HepG2 (cell line): Measurements from ENCODE around the gene CRLF1. TPM values are rescaled to one million over a fixed set of nuclear protein-coding genes. Genes with fewer than 3 reads are reported as not detected.

ENCODE experiments used
- ATAC-seq: fragments of 200-7000 bp; cut with Tn5 transposase; 3 replicates; pipeline ENCODE4 v1.9.1; 2020; ENCODE audit warnings: mild to moderate bottlenecking, moderate library complexity
- BruUV-seq: library from RNA; stranded (reverse); fragments of 400-500 nt; replicated peaks from 2 replicates; lab custom pipeline; 2021; lab: Mats Ljungman, UMichigan
- CTCF ChIA-PET: fragments of 300-600 bp; formaldehyde crosslinking; extraction: SDS; loops from one replicate; lab custom pipeline; 2021; ENCODE audit warnings: low total read pairs, inconsistent platforms, low intra/inter-chr PET ratio; lab: Yijun Ruan, JAX
- POLR2A ChIA-PET: fragments of 350-600 bp; sonication (Branson Sonifier 250); formaldehyde crosslinking; loops from one replicate; lab custom pipeline; 2020; ENCODE audit warnings: antibody characterized with exemption, inconsistent platforms; lab: Yijun Ruan, JAX
- DNase-seq: peaks from one replicate; pipeline ENCODE4 v3.0.0-alpha.2; 2015; ENCODE audit warnings: low spot score
- FAIRE-seq: peaks from 3 replicates; lab custom pipeline; 2011; peaks lifted over from hg19 to GRCh38; lab: Jason Lieb, UNC
- H2AFZ ChIP-seq: one replicate; pipeline ENCODE4 v1.6.1; 2011; ENCODE audit warnings: low read length, inconsistent platforms
- H3K27ac ChIP-seq: fragments of 300-600 bp; 3 replicates; pipeline ENCODE4 v1.8.0; 2011; ENCODE audit warnings: mixed run types, mild to moderate bottlenecking, mixed read lengths, low read length, inconsistent platforms; ENCODE audit not compliant: insufficient read depth; ENCODE audit errors: extremely low read length
- H3K27me3 ChIP-seq, 2 experiments: fragments of 200-600 bp in 1 of 2; 2 replicates in 1 of 2; 3 replicates in 1 of 2; pipeline versions ENCODE4 v1.6.0 to v1.8.0; 2011; ENCODE audit warnings: low read length in 2 of 2, mild to moderate bottlenecking in 2 of 2, moderate library complexity in 2 of 2, inconsistent platforms in 1 of 2; ENCODE audit not compliant: insufficient read depth in 2 of 2, control insufficient read depth in 1 of 2
- H3K36me3 ChIP-seq, 2 experiments: fragments of 200-600 bp in 1 of 2; replicated peaks in 1 of 2; 2 replicates in 1 of 2; 3 replicates in 1 of 2; pipeline versions ENCODE4 v1.5.1 to v1.8.0; 2011; ENCODE audit warnings: low read length in 2 of 2, inconsistent platforms in 1 of 2; ENCODE audit not compliant: insufficient read depth in 2 of 2, control insufficient read depth in 1 of 2
- H3K4me1 ChIP-seq: 2 replicates; pipeline ENCODE4 v1.5.1; 2012; ENCODE audit warnings: low read length, inconsistent platforms; ENCODE audit not compliant: insufficient read depth
- H3K4me2 ChIP-seq: 2 replicates; pipeline ENCODE4 v1.6.0; 2011; ENCODE audit warnings: low read depth, low read length, inconsistent platforms
- H3K4me3 ChIP-seq, 3 experiments: fragments of 200-600 bp in 1 of 3; sonication (generic), shearing (Covaris generic) in 1 of 3; replicated peaks in 1 of 3; 2 replicates each; pipeline ENCODE4 v1.5.1; 2011 to 2016; ENCODE audit warnings: low read length in 3 of 3, inconsistent platforms in 2 of 3, low read depth in 2 of 3, mild to moderate bottlenecking in 2 of 3, control low read depth in 1 of 3, mixed read lengths in 1 of 3; ENCODE audit not compliant: insufficient read depth in 1 of 3
- H3K79me2 ChIP-seq: one replicate; pipeline ENCODE4 v1.6.1; 2011; ENCODE audit warnings: low read length, inconsistent platforms; ENCODE audit not compliant: insufficient read depth
- H3K9ac ChIP-seq: 2 replicates; pipeline ENCODE4 v1.6.0; 2011; ENCODE audit warnings: mild to moderate bottlenecking, low read depth, low read length, inconsistent platforms; ENCODE audit not compliant: insufficient read depth
- H3K9me3 ChIP-seq: 2 replicates; pipeline ENCODE4 v1.5.1; 2012; ENCODE audit warnings: mild to moderate bottlenecking, low read length
- H4K20me1 ChIP-seq: 2 replicates; pipeline ENCODE4 v1.6.0; 2011; ENCODE audit warnings: inconsistent platforms, mild to moderate bottlenecking, low read length, moderate library complexity; ENCODE audit not compliant: insufficient read depth
- GATA4 ChIP-seq: sonication (generic); IDR thresholded peaks from 2 replicates; pipeline ENCODE4 v1.6.1; 2016; ENCODE audit warnings: antibody characterized with exemption, low read depth, borderline replicate concordance
- MYPOP ChIP-seq: sonication (generic); formaldehyde crosslinking; IDR thresholded peaks from 2 replicates; pipeline ENCODE4 v1.8.1; 2023; ENCODE audit warnings: mild to moderate bottlenecking, moderate library complexity, missing genetic modification reagents
- PAX8 ChIP-seq: sonication (generic); formaldehyde crosslinking; IDR thresholded peaks from 2 replicates; pipeline ENCODE4 v1.8.0; 2022; ENCODE audit warnings: mild to moderate bottlenecking, missing genetic modification reagents, borderline replicate concordance
- PHF20 ChIP-seq: sonication (generic); formaldehyde crosslinking; IDR thresholded peaks from 2 replicates; pipeline ENCODE4 v1.5.0; 2020; ENCODE audit warnings: mild to moderate bottlenecking, missing genetic modification reagents
- PHF21A ChIP-seq: sonication (generic); formaldehyde crosslinking; IDR thresholded peaks from 2 replicates; pipeline ENCODE4 v1.5.0; 2020; ENCODE audit warnings: mild to moderate bottlenecking, missing genetic modification reagents
- POLR2A ChIP-seq, 2 experiments: IDR thresholded peaks; 2 replicates each; pipeline ENCODE4 v1.6.1; 2011; ENCODE audit warnings: low read depth in 2 of 2, low read length in 2 of 2, mild to moderate bottlenecking in 1 of 2, moderate library complexity in 1 of 2; ENCODE audit not compliant: insufficient read depth in 1 of 2
- RBFOX2 ChIP-seq: fragments of 200-400 bp; formaldehyde crosslinking; IDR thresholded peaks from 2 replicates; pipeline ENCODE4 v1.6.1; 2017; ENCODE audit warnings: low read depth, mild to moderate bottlenecking, low read length
- SIN3A ChIP-seq: IDR thresholded peaks from 2 replicates; pipeline ENCODE4 v1.6.1; 2011; ENCODE audit warnings: low read depth, mild to moderate bottlenecking, control low read depth, low read length, borderline replicate concordance
- SRF ChIP-seq: IDR thresholded peaks from 2 replicates; pipeline ENCODE4 v1.6.1; 2011; ENCODE audit warnings: mild to moderate bottlenecking, low read depth, low read length, moderate library complexity
- ZBTB7B ChIP-seq: sonication (generic); formaldehyde crosslinking; IDR thresholded peaks from 2 replicates; pipeline ENCODE4 v1.4.0; 2020; ENCODE audit warnings: missing genetic modification reagents
- ZFP36 ChIP-seq: fragments of 150-350 bp; IDR thresholded peaks from 2 replicates; pipeline ENCODE4 v1.6.1; 2018; ENCODE audit warnings: borderline replicate concordance, low read length, low read depth; ENCODE audit not compliant: partially characterized antibody
- ZFP82 ChIP-seq: sonication (generic); formaldehyde crosslinking; IDR thresholded peaks from 2 replicates; pipeline ENCODE4 v1.5.1; 2020; ENCODE audit warnings: mild to moderate bottlenecking, missing genetic modification reagents, borderline replicate concordance
- ZFP90 ChIP-seq: sonication (generic); formaldehyde crosslinking; IDR thresholded peaks from 2 replicates; pipeline ENCODE4 v1.8.0; 2022; ENCODE audit warnings: missing genetic modification reagents, mild to moderate bottlenecking, inconsistent platforms, borderline replicate concordance
- ZFX ChIP-seq: sonication (generic); formaldehyde crosslinking; IDR thresholded peaks from 2 replicates; pipeline ENCODE4 v1.4.0; 2020; ENCODE audit warnings: mild to moderate bottlenecking, low read depth, missing genetic modification reagents, moderate library complexity
- ZMYM3 ChIP-seq: sonication (generic); formaldehyde crosslinking; IDR thresholded peaks from 2 replicates; pipeline ENCODE4 v1.5.1; 2020; ENCODE audit warnings: mild to moderate bottlenecking, missing genetic modification reagents
- ZNF281 ChIP-seq: sonication (generic); formaldehyde crosslinking; IDR thresholded peaks from 2 replicates; pipeline ENCODE4 v1.4.0; 2020; ENCODE audit warnings: missing genetic modification reagents, borderline replicate concordance
- ZNF331 ChIP-seq: sonication (generic); formaldehyde crosslinking; IDR thresholded peaks from 2 replicates; pipeline ENCODE4 v1.4.0; 2020; ENCODE audit warnings: missing genetic modification reagents
- ZNF484 ChIP-seq: sonication (generic); formaldehyde crosslinking; IDR thresholded peaks from 2 replicates; pipeline ENCODE4 v1.5.1; 2020; ENCODE audit warnings: mild to moderate bottlenecking, low read depth, missing genetic modification reagents, borderline replicate concordance
- WGBS: methylation state at CpG from one replicate; pipeline ENCODE4 v1.1.6; 2017; ENCODE audit warnings: low lambda C conversion rate; 5-methylcytosine and 5-hydroxymethylcytosine counted together
- in situ Hi-C: cut with HindIII; loops from 2 replicates; pipeline ENCODE4 v1.10.0; 2017; ENCODE audit warnings: low pct_unique_long_range_greater_than_20kb; ENCODE audit not compliant: extremely low pct_ligation_motif_present
- intact Hi-C: fragments of 100-400 bp; cut with micrococcal nuclease; formaldehyde crosslinking; loops from one replicate; pipeline ENCODE4 v1.10.0; 2022; ENCODE audit not compliant: unreplicated experiment
- polyA plus RNA-seq, 8 experiments: library from polyadenylated mRNA; depleted of rRNA in 3 of 8; stranded (reverse) in 7 of 8; unstranded in 1 of 8; fragments of >200 nt; fragmentation: Illumina TruSeq in 4 of 8; extraction: Trizol in 4 of 8; gene quantifications; 2 replicates each; pipeline versions ENCODE4 v1.2.1 to v1.2.3, GENCODE V29; 2011 to 2016; ENCODE audit warnings: low read depth in 4 of 8, missing spikeins in 1 of 8, mixed read lengths in 1 of 8; ENCODE audit not compliant: insufficient read depth in 1 of 8
- total RNA-seq, 5 experiments: library from RNA; depleted of rRNA; stranded (reverse); fragments of >200 nt; fragmentation: Illumina TruSeq; extraction: Trizol; gene quantifications; 2 replicates each; pipeline ENCODE4 v1.2.3, GENCODE V29; 2016; ENCODE audit warnings: low read depth in 1 of 5

The CRLF1 gene
- total and polyA plus RNA-seq, 2 of the 13 experiments (the other 11 are each of a cell fraction or from before 2014, with no cell fraction given): 217 to 296 TPM

- BruUV-seq: no TSS peak
- Histone ChIP-seq H3K79me2 (no peaks in the 10 kb centered on the region), H3K4me3 (peak overlapping the region; percentile 59 to 85 (median 68)), H3K27ac (peak overlapping the region; percentile 92), H3K36me3 (no peaks in the 10 kb centered on the region), H2AFZ (no peak overlapping the region), H3K4me1 (peaks cover 33% of the 10 kb centered on the region), H3K4me2 (peak overlapping the region; percentile 96), H3K9ac (peak overlapping the region; percentile 75), H3K9me3 (no peaks in the 10 kb centered on the region), H4K20me1 (no peaks in the 10 kb centered on the region), H3K27me3 (peaks cover 0 to 2% of the 10 kb centered on the region in 2 experiments; a peak in 1 of 5 replicates)
- intact Hi-C loops: no loop called here
- 0 out of 2 replicates have a peak, but pooled peaks have one; percentile 34 for TF ChIP-seq PHF21A
- TF ChIP-seq ZFP82 (CRISPR knock-in tag): 0 out of 2 replicates have a peak, but pooled peaks have one; percentile 4
- no peak for TF ChIP-seq ZMYM3 (CRISPR knock-in tag)
- 0 out of 4 replicates have a peak, but pooled peaks of 1 of the 2 experiments have one; percentile 47 for TF ChIP-seq POLR2A (IDR thresholded peaks at IDR 0.05; ENCODE audit: insufficient read depth in 1 of 2, low read depth in 2 of 2, low read length in 2 of 2)
- TF ChIP-seq PAX8: 0 out of 2 replicates have a peak, but pooled peaks have one; percentile 32
- TF ChIP-seq RBFOX2: 0 out of 2 replicates have a peak, but pooled peaks have one; percentile 33
- 0 out of 2 replicates have a peak, but pooled peaks have one; percentile 25 for TF ChIP-seq GATA4
- no peak for TF ChIP-seq ZNF484 (CRISPR knock-in tag)
- no peak for TF ChIP-seq ZNF331 (CRISPR knock-in tag)
- no peak for TF ChIP-seq ZNF281 (CRISPR knock-in tag)
- TF ChIP-seq ZFP36: no peak
- peak; percentile 53; the same call in 1 of the 2 replicates for TF ChIP-seq MYPOP
- TF ChIP-seq ZFP90 (CRISPR knock-in tag): 0 out of 2 replicates have a peak, but pooled peaks have one; percentile 43
- peak; percentile 17; the same call in 1 of the 2 replicates for TF ChIP-seq SIN3A
- no peak for TF ChIP-seq SRF
- TF ChIP-seq ZBTB7B (CRISPR knock-in tag): 0 out of 2 replicates have a peak, but pooled peaks have one; percentile 13
- TF ChIP-seq PHF20 (CRISPR knock-in tag): 0 out of 2 replicates have a peak, but pooled peaks have one; percentile 35
- 0 out of 2 replicates have a peak, but pooled peaks have one; percentile 28 for TF ChIP-seq ZFX (CRISPR knock-in tag)
- ATAC-seq: peak; percentile 5
- CTCF ChIA-PET: interaction anchor here (1.2 kb wide), 1 partner anchor 118 kb away, joined by 3 read pairs; no protein-coding TSS in a partner anchor
- DNase-seq: peak; percentile 43
- FAIRE-seq: no peak
- POLR2A ChIA-PET: interaction anchor here (0.7 to 3.2 kb wide), 20 partner anchors 9 to 253 kb away, joined by 3 to 74 read pairs (median 6); partner anchors contain the start of genes ELL, KXD1, SSBP4 and UBA52
- 7% methylated on average over 12 of the region's 12 CpGs for WGBS
- in situ Hi-C loops: no loop called here
Observed at GRCh38 chr19:18587561-18587960, 19.0 kb downstream of the CRLF1 start.
